Activated T-cell treated with anti-CD3 and anti-CD28 coated beads, Interleukin-2, amount 50 U/mL, for 72 hours (primary cell): ENCODE results near the gene C3orf52. TPM values are rescaled to one million over a fixed set of nuclear protein-coding genes. Genes with fewer than 3 reads are reported as not detected.

Experiments
- ATAC-seq, 2 donors: fragments of 150-1000 bp; cut with Tn5 transposase; replicated peaks in 1 of 2; 2 replicates each; pipeline ENCODE4 v1.10.0; 2021; ENCODE audit warnings: moderate library complexity in 2 of 2, mild to moderate bottlenecking in 1 of 2
- DNase-seq, 2 donors: peaks; one replicate each; pipeline ENCODE4 v3.0.0; 2021 to 2022; ENCODE audit warnings: mixed read lengths in 1 of 2
- H3K27ac Mint-ChIP-seq: one replicate; pipeline ENCODE4 v1.8.0; 2022; ENCODE audit warnings: mild to moderate bottlenecking, moderate library complexity, mixed read lengths
- H3K27me3 Mint-ChIP-seq: one replicate; pipeline ENCODE4 v1.8.0; 2022; ENCODE audit warnings: low read depth, mixed read lengths
- H3K36me3 Mint-ChIP-seq, 2 donors: one replicate each; pipeline ENCODE4 v1.8.0; 2022; ENCODE audit warnings: mixed read lengths in 2 of 2, mild to moderate bottlenecking in 1 of 2; ENCODE audit not compliant: insufficient read depth in 2 of 2
- H3K4me1 Mint-ChIP-seq: one replicate; pipeline ENCODE4 v1.8.0; 2022; ENCODE audit warnings: low read depth, mixed read lengths
- H3K4me3 Mint-ChIP-seq, 2 donors: one replicate each; pipeline ENCODE4 v1.8.0; 2022; ENCODE audit warnings: mild to moderate bottlenecking in 2 of 2, mixed read lengths in 2 of 2, moderate library complexity in 2 of 2
- H3K9me3 Mint-ChIP-seq, 2 donors: one replicate each; pipeline ENCODE4 v1.8.0; 2022; ENCODE audit warnings: mixed read lengths in 2 of 2
- total RNA-seq, 2 donors: library from RNA; stranded (reverse); gene quantifications; one replicate each; pipeline ENCODE4 v1.2.3, GENCODE V29; 2022

Gene C3orf52
- total RNA-seq, 2 donors from 2014 or later = 3.2 to 4.1 TPM

DNA sequence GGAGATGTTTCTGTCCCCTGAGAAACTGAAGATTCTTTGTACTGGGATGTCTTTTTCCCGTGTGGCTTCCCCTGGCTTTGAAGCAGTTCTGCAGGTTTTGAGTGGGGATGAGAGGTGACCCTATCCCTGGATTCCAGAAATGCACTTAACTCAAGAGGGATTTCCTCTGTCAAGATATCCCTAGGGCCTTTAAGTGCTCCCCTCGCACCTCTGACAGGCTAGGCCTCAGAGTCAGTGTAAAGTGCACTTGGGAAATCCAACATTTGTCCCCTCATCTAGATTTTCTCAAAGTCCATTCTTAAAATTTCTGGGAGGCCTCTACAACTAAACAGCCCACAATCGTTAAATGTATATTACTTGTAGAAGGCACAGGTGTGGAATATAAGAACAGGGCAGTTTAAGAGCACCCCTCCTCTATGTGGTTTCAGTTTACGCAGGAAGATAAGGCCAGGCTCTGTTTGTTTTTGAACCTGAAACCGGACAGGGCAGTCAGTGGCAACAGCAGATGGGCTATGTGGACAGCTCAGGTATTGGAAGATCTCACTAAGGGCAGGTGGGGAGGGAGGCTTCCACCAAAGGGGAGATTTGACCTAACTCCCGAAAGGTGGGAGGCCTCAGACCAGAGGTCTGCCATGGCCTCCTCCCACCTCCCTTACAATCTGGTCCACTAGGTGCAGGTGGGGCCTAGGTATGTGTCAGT, 4.8 kb downstream of the C3orf52 start:
- DNase-seq (no peak), ATAC-seq (no peak)
- Mint-ChIP-seq H3K27me3 (peaks cover 20% of the 10 kb centered on the region), H3K4me1 (peaks cover 41% of the 10 kb centered on the region), H3K9me3 (no peaks in the 10 kb centered on the region), H3K4me3 (no peak overlapping the region), H3K36me3 (no peaks in the 10 kb centered on the region), H3K27ac (no peak overlapping the region)

DNA sequence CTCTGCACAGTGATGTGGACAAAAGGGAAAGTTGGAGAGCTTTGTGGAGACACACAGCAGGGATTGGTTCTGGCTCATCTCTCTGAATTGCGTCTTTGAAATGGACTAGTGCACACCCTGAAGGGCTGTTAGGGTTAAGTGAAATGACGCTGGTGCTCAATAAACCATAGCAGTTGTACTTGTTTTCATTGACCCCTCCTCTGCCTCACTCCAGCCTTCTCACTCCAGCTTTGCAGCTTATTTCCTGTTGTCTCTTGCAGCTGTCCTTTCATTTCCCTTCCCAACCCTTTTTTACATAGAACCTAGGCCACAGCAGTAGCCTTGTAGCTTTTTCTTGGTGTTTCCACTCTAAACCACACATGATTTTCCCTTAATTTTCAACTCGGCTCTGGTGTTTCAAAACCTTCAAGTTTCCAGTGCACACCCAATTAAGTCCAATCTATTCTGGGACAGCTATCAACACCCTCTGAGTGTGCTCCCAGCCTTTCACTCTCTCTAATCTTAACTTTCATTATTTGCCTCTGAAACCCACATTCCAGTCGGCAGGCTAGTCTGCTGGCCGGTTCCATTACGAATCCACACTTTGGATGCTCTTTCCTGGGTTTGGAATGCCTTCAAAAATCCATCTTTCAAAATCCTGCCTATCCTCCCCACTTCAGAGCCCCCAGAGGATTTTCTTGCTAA, 6.4 kb downstream of the C3orf52 start:
- Mint-ChIP-seq H3K4me1 (peaks cover 36% of the 10 kb centered on the region), H3K27ac (no peak overlapping the region), H3K27me3 (peaks cover 11% of the 10 kb centered on the region), H3K4me3 (no peak overlapping the region), H3K9me3 (no peaks in the 10 kb centered on the region), H3K36me3 (no peaks in the 10 kb centered on the region)
- no peak for DNase-seq
- no peak for ATAC-seq

DNA sequence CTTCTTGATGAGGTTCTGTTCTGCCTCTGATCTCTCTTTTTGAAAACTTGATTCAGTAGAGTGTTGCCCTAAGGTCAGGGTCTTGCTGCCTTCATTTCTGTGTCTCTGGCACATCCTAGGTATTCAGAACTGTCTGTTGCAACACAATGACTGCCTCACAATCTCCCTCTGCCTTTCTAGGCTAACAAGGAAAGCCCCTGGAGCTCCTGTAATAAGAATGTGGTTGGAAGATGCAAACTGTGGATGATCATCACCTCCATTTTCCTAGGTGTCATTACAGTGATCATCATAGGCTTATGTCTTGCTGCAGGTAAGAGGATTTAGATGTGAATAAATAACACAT, 7.0 kb downstream of the C3orf52 start:
- Mint-ChIP-seq H3K9me3 (no peaks in the 10 kb centered on the region), H3K36me3 (no peaks in the 10 kb centered on the region)
- no peak for DNase-seq

DNA sequence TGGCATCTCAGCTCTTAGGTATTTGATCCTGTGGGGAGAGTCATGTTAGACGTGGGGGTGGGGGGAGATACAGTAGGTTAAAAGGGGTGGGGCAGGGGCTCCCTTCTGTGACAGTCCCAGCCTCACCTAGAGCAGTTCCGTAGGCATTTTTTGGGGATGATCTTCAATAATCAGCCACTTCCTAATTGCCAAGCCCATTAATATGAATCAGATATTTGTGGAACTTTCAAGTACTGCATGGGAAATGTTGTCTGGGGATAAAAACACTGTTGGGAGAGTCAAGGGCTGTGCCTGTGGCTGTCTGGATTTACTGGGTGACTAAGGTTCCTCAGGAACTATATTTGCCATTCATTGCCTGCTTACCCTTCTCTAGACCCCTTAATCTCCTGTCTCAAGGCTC, 9.5 kb downstream of the C3orf52 start:
- ATAC-seq = no peak
- Mint-ChIP-seq H3K27ac (no peak overlapping the region), H3K4me3 (no peak overlapping the region), H3K4me1 (peaks cover 35% of the 10 kb centered on the region), H3K27me3 (no peaks in the 10 kb centered on the region), H3K36me3 (no peaks in the 10 kb centered on the region), H3K9me3 (no peaks in the 10 kb centered on the region)
- DNase-seq = no peak

More for the DNA sequence above, 7.0 kb downstream of the C3orf52 start:
- Mint-ChIP-seq H3K27me3 (peaks cover 8% of the 10 kb centered on the region), H3K4me3 (no peak overlapping the region), H3K27ac (no peak overlapping the region), H3K4me1 (peaks cover 36% of the 10 kb centered on the region)
- no peak for ATAC-seq

DNA sequence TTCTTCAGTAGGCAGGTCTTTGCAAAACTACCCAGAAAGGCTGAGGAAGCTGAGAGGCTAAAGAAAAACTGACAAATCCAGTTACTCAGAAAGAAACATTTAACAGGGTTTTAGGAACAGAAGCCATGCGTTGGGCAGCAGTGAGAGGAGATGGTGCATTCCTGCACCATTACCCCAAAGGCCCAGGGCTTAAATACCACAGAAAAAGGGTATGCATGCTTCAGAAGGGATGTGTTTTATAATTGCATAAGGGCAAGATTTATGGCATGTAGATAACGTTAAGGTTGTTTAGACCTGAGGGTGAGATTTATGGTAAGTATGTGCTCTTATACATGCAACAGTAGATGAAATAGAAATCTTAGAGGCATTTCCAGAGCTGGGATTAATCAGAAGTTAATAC, 10.0 kb downstream of the C3orf52 start:
- H3K9me3 Mint-ChIP-seq = no peaks in the 10 kb centered on the region
- H3K4me3 Mint-ChIP-seq = no peak overlapping the region
- DNase-seq (no peak), ATAC-seq (no peak)
- no peaks in the 10 kb centered on the region for H3K36me3 Mint-ChIP-seq
- no peak overlapping the region for H3K27ac Mint-ChIP-seq
- H3K27me3 Mint-ChIP-seq = no peaks in the 10 kb centered on the region
- H3K4me1 Mint-ChIP-seq = peaks cover 35% of the 10 kb centered on the region

DNA sequence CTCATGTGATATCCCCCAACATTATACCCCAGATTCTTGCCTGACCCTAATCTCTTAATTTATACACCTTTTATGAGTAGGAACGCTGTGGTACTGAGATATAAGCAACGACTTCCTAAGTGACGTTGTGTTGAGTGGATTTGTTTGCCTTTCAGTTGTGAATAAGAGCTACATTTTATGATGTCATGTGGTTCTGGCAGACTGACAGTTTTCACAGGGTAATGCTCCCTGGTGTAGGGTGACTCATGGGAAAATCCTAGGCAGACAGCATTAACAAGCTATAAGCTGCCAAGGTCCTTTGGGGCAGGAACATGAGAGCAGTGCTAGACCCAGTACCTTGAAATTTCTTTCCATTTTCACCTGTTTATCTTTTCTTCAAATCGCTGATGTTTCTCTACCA, 11.2 kb downstream of the C3orf52 start:
- DNase-seq (peak; percentile 51 to 54), ATAC-seq (peak; percentile 99)
- Mint-ChIP-seq H3K27me3 (no peaks in the 10 kb centered on the region), H3K4me1 (peaks cover 39% of the 10 kb centered on the region), H3K4me3 (peak overlapping the region in 1 of 2 donors; percentile 39), H3K36me3 (no peaks in the 10 kb centered on the region), H3K9me3 (no peaks in the 10 kb centered on the region), H3K27ac (no peak overlapping the region)

DNA sequence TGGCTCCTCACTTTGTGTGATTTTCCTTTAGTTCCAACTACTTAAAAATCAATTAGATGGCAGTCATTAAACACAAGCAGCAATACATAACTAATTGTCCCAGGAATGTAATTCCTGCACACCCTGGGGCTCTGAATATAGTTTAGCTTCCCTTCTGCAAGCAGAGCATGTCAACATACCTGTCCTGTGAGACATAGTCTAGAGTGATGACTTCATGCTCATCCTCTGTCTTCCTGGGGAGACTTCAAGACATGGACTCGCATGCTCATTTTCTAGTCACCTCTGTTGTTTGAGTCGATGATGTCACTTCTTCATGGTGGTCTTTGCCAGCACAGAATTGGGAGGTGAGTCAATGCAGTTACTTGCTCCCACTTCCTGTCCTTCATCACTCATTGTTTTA, 15.7 kb downstream of the C3orf52 start:
- ATAC-seq (peak in 1 of 2 donors; percentile 24), DNase-seq (no peak)
- Mint-ChIP-seq H3K36me3 (no peaks in the 10 kb centered on the region), H3K4me1 (peaks cover 22% of the 10 kb centered on the region), H3K4me3 (no peak overlapping the region), H3K27ac (no peak overlapping the region), H3K9me3 (no peaks in the 10 kb centered on the region), H3K27me3 (no peaks in the 10 kb centered on the region)

DNA sequence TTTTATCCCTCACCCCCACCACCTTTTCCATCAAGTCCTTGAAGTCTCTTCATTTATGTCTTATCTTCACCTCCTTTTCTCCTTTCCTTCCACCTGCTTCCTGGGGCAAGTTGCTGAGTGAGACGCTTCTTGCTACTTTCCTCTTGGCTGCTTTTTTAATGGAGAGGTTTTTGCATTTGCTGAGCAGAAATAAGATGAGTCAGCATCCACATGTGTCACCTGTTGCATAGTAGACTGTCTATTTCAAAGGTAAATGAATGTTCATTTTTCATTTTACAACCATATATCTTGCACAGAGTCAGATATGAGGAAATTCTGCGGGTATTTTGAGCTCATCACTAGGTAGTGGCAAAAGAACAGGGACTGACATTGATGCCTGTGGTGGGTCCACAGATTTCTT, 18.6 kb downstream of the C3orf52 start:
- Mint-ChIP-seq H3K4me1 (peaks cover 7% of the 10 kb centered on the region), H3K27ac (no peak overlapping the region)
- ATAC-seq = no peak

DNA sequence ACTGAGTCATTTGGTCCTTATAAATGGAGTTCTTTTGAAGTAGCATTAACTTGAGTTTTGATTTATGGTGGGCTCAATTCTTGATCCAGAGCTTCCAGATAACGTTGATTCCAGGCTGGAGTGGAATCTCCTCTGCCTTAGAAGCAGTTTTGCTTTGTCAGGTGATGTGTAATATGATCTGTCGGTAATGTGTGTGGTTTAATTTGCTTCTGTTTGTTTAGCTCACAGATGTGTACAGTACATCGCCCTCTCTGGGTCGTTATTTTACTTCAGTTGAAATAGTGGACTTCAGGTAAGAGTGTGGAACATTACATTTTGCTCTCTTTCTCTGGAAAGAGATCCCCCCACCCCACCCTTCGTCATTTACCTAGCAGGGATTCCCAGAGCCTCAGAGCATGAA, 23.1 kb downstream of the C3orf52 start:
- no peak for ATAC-seq
- DNase-seq = no peak
- Mint-ChIP-seq H3K36me3 (no peaks in the 10 kb centered on the region), H3K9me3 (no peaks in the 10 kb centered on the region), H3K27me3 (no peaks in the 10 kb centered on the region), H3K4me1 (peaks cover 22% of the 10 kb centered on the region), H3K4me3 (no peak overlapping the region), H3K27ac (no peak overlapping the region)

More for the DNA sequence above, 18.6 kb downstream of the C3orf52 start:
- Mint-ChIP-seq H3K9me3 (no peaks in the 10 kb centered on the region), H3K36me3 (no peaks in the 10 kb centered on the region), H3K27me3 (no peaks in the 10 kb centered on the region), H3K4me3 (no peak overlapping the region)
- no peak for DNase-seq

DNA sequence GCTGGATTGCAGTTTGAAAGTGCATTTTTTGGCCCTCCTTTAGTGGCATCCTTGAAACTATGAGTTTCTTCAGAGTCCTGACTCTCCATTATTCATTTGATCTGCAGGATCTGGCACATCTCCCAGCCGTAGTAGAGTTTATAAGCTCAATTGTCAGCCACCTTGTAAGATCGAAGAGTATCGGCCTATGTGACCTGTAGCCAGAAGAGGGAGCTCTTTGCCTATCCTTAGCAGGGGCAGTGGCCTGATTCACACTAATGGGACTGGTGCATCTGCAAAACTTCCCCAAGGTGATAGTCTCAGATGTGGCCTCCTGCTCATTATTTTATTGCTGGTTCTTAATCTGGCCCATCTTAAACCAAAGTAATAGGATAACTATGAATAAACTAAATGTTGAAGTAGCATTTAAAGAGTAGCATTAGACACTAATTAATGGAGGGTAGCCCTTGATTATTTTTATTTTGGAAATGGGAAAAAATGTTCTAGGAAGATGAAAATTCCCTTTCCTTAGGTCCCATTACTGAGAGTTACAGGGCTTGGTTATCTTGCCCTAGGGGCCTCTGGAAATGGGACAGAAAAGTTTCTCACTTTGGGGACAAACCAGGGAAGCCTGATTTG, 25.7 kb downstream of the C3orf52 start:
- H3K27me3 Mint-ChIP-seq = no peaks in the 10 kb centered on the region
- H3K36me3 Mint-ChIP-seq = peaks cover 0 to 2% of the 10 kb centered on the region in 2 donors
- H3K27ac Mint-ChIP-seq = no peak overlapping the region
- no peak overlapping the region for H3K4me3 Mint-ChIP-seq
- peak; percentile 64 to 73 for DNase-seq
- peaks cover 36% of the 10 kb centered on the region for H3K4me1 Mint-ChIP-seq
- H3K9me3 Mint-ChIP-seq = no peaks in the 10 kb centered on the region
- peak; percentile 81 to 82 for ATAC-seq

DNA sequence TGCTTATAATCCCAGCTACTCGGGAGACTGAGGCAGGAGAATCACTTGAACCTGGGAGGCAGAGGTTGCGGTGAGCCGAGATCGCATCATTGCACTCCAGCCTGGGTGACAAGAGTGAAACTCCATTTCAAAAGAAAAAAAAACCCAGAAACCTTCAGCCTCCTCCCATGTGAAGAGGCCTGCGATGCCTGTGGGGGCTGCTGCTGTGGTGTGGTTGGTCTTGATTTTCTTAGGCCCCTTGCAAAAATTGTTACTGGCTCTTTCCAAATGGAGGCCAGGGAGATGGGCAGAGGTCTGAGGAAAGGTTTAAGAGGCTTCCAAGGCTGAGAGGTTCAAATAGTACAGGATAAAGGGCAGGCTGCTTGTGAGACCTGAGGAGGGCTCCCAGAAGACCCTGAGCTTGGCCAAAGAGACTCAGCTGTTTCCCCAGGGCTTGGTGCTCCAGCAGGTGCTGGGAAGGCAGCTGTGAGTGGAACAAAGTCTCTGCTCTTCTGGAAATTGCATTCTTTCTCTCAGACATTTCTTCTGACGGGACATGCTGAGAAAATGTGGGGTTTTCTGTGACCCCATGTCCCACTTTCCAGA, 28.5 kb downstream of the C3orf52 start:
- Mint-ChIP-seq H3K27ac (no peak overlapping the region), H3K36me3 (peaks cover 0 to 2% of the 10 kb centered on the region in 2 donors), H3K27me3 (no peaks in the 10 kb centered on the region), H3K4me1 (peaks cover 54% of the 10 kb centered on the region), H3K4me3 (peak overlapping the region; percentile 12 to 16), H3K9me3 (no peaks in the 10 kb centered on the region)
- DNase-seq (no peak), ATAC-seq (no peak)

DNA sequence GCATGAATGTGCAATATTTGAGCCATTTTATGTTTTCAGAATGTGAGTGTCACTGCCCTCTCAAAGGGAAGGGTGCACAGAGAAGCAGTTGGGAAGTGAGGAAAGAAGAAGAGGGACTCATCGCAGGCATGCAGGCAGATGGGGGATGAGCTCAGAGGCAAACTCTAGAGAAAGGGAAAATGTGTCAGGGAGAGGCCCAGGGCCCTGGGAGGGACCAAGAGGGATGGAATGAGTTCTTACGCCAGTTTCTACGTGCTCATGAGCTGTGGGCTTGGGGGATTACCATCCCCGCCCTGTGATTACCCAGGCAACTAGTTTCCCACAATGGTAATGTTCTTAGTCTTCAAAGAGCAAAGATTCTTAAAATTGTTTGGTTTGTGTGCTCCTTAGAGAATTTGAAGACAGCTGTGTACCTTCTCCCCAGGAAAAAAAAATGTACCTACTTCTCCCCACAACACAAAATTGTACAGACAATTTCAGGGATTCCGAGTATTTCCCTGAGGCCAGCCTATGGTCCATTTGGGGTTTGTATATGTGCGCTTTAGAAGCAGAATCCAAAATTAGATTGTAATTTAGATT, 29.1 kb downstream of the C3orf52 start:
- peaks cover 0 to 2% of the 10 kb centered on the region in 2 donors for H3K36me3 Mint-ChIP-seq
- DNase-seq (peak; percentile 34 to 46), ATAC-seq (peak; percentile 73 to 80)
- H3K27me3 Mint-ChIP-seq = no peaks in the 10 kb centered on the region
- peak overlapping the region; percentile 12 to 16 for H3K4me3 Mint-ChIP-seq
- no peaks in the 10 kb centered on the region for H3K9me3 Mint-ChIP-seq
- no peak overlapping the region for H3K27ac Mint-ChIP-seq
- H3K4me1 Mint-ChIP-seq = peaks cover 60% of the 10 kb centered on the region

DNA sequence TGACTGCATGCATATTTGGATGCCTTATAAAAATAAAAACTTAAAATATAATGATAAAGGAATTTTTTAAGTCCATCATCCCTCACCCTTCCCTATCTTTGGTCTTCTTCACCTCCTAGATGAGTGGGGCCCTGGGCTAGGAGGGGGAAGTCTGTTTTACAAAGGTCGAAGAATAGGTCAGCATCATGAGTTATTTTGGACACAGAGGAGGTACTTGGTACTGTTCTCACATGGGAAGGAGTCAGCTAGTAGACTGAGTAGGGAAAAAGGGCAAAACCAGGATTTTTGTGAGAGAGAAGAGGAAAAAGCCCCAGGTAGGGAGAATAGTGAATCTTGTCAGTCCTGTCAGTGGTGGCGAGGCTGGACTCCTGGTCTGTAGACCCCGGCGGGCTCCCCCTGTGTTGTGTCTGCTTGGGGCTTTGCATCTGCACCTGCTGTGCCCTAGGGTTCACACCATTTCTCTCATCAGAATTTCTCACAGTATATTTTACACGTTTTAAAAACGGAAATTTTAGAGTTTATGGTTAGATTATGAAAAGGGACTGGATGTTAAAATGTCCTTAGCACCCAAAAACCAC, 29.7 kb downstream of the C3orf52 start:
- peaks cover 66% of the 10 kb centered on the region for H3K4me1 Mint-ChIP-seq
- ATAC-seq = no peak
- no peak for DNase-seq
- H3K27ac Mint-ChIP-seq = no peak overlapping the region
- no peaks in the 10 kb centered on the region for H3K27me3 Mint-ChIP-seq
- no peak overlapping the region for H3K4me3 Mint-ChIP-seq
- no peaks in the 10 kb centered on the region for H3K9me3 Mint-ChIP-seq
- peaks cover 0 to 2% of the 10 kb centered on the region in 2 donors for H3K36me3 Mint-ChIP-seq
